Measurements from ENCODE around the gene PCGF1. TPM values are rescaled to one million over a fixed set of nuclear protein-coding genes. Genes with fewer than 3 reads are reported as not detected.

PCGF1 gene
- total and polyA plus RNA-seq, 2 of the 13 experiments (the other 11 are each of a cell fraction or from before 2014, with no cell fraction given): 20.4 to 22.6 TPM

DNA sequence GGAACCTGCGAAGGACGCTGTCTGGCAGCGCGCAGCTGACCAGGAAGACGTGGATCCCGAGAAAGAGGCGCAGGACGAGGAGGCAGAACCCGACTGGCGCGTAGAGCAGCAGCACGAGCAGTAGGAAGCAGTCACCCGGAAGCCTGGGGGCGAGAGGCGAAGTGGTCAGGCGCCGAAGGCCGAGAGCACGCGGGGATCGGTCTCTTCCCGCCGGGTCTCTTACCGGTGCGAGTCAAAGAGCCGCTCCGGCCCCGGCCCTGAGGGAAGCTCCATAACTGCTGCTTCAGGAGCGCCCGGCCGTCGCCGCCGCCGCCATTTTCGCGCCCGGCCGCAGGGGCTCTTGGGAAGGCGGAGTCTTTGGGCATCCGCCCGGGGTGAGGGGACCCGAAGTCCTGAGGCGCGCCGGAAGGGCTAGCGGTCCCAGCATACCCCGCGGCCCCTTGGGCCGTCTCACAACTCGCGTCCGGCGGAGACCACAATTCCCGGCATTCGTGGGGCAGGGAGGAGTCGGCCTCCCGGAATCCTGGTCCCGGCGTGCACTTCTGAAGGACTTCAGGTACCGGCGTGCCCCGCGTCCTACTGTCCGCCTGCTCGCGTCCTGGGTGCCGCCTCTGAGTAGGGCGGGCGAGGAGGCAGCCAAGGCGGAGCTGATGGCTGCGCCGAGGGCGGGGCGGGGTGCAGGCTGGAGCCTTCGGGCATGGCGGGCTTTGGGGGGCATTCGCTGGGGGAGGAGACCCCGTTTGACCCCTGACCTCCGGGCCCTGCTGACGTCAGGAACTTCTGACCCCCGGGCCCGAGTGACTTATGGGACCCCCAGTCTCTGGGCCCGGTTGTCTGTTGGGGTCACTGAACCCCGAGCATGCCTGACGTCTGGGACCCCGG lies 22.1 kb upstream of the PCGF1 start, which contains the start of the genes AUP1 and HTRA2 (continued):
- TF ChIP-seq, protein P1, sequence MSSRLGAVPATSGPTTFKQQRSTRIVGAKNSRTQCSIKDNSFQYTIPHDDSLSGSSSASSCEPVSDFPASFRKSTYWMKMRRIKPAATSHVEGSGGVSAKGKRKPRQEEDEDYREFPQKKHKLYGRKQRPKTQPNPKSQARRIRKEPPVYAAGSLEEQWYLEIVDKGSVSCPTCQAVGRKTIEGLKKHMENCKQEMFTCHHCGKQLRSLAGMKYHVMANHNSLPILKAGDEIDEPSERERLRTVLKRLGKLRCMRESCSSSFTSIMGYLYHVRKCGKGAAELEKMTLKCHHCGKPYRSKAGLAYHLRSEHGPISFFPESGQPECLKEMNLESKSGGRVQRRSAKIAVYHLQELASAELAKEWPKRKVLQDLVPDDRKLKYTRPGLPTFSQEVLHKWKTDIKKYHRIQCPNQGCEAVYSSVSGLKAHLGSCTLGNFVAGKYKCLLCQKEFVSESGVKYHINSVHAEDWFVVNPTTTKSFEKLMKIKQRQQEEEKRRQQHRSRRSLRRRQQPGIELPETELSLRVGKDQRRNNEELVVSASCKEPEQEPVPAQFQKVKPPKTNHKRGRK (CRISPR knock-in tag; IDR thresholded peaks at IDR 0.05): no peak
- TF ChIP-seq ZNF788 (CRISPR knock-in tag; IDR thresholded peaks at IDR 0.05; ENCODE audit: borderline replicate concordance) (peak; percentile 90; the same call in 1 of the 2 replicates), ZC3H13 (CRISPR knock-in tag; IDR thresholded peaks at IDR 0.05) (peak; percentile 36; the same call in 1 of the 2 replicates), ZNF496 (CRISPR knock-in tag; IDR thresholded peaks at IDR 0.05; ENCODE audit: insufficient replicate concordance) (no peak), REXO4 (CRISPR knock-in tag; IDR thresholded peaks at IDR 0.05; ENCODE audit: borderline replicate concordance) (peak; percentile 13; the same call in 1 of the 2 replicates), ATF7 (IDR thresholded peaks at IDR 0.05) (no peak), ATF7 (CRISPR knock-in tag; IDR thresholded peaks at IDR 0.05) (0 out of 2 replicates have a peak, but pooled peaks have one; percentile 31), GZF1 (CRISPR knock-in tag; IDR thresholded peaks at IDR 0.05) (0 out of 2 replicates have a peak, but pooled peaks have one; percentile 59), ZNF143 (CRISPR knock-in tag; IDR thresholded peaks at IDR 0.05) (peak; percentile 97), MBNL3 (CRISPR knock-in tag; conservative IDR thresholded peaks at IDR 0.05) (no peak), ZNF101 (CRISPR knock-in tag; IDR thresholded peaks at IDR 0.05; ENCODE audit: borderline replicate concordance, low read depth) (peak; percentile 91; the same call in 1 of the 2 replicates), CBFB (CRISPR knock-in tag; IDR thresholded peaks at IDR 0.05) (peak; percentile 55), RELA (CRISPR knock-in tag; IDR thresholded peaks at IDR 0.05) (peak; percentile 17; the same call in 1 of the 2 replicates), GABPA (IDR thresholded peaks at IDR 0.05; ENCODE audit: low read depth, low read length) (peak; percentile 87), GABPA (CRISPR knock-in tag; IDR thresholded peaks at IDR 0.05; ENCODE audit: low read depth) (peak; percentile 93), ZNF260 (CRISPR knock-in tag; IDR thresholded peaks at IDR 0.05; ENCODE audit: borderline replicate concordance, low read depth) (no peak), ZSCAN12 (CRISPR knock-in tag; IDR thresholded peaks at IDR 0.05) (0 out of 2 replicates have a peak, but pooled peaks have one; percentile 71)
- TF ChIP-seq, protein P2, sequence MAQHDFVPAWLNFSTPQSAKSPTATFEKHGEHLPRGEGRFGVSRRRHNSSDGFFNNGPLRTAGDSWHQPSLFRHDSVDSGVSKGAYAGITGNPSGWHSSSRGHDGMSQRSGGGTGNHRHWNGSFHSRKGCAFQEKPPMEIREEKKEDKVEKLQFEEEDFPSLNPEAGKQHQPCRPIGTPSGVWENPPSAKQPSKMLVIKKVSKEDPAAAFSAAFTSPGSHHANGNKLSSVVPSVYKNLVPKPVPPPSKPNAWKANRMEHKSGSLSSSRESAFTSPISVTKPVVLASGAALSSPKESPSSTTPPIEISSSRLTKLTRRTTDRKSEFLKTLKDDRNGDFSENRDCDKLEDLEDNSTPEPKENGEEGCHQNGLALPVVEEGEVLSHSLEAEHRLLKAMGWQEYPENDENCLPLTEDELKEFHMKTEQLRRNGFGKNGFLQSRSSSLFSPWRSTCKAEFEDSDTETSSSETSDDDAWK (CRISPR knock-in tag; IDR thresholded peaks at IDR 0.05): no peak
- TF ChIP-seq, protein P3, sequence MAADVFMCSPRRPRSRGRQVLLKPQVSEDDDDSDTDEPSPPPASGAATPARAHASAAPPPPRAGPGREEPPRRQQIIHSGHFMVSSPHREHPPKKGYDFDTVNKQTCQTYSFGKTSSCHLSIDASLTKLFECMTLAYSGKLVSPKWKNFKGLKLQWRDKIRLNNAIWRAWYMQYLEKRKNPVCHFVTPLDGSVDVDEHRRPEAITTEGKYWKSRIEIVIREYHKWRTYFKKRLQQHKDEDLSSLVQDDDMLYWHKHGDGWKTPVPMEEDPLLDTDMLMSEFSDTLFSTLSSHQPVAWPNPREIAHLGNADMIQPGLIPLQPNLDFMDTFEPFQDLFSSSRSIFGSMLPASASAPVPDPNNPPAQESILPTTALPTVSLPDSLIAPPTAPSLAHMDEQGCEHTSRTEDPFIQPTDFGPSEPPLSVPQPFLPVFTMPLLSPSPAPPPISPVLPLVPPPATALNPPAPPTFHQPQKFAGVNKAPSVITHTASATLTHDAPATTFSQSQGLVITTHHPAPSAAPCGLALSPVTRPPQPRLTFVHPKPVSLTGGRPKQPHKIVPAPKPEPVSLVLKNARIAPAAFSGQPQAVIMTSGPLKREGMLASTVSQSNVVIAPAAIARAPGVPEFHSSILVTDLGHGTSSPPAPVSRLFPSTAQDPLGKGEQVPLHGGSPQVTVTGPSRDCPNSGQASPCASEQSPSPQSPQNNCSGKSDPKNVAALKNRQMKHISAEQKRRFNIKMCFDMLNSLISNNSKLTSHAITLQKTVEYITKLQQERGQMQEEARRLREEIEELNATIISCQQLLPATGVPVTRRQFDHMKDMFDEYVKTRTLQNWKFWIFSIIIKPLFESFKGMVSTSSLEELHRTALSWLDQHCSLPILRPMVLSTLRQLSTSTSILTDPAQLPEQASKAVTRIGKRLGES (CRISPR knock-in tag; IDR thresholded peaks at IDR 0.05; ENCODE audit: borderline replicate concordance): 0 out of 2 replicates have a peak, but pooled peaks have one; percentile 34
- TF ChIP-seq, protein P4, sequence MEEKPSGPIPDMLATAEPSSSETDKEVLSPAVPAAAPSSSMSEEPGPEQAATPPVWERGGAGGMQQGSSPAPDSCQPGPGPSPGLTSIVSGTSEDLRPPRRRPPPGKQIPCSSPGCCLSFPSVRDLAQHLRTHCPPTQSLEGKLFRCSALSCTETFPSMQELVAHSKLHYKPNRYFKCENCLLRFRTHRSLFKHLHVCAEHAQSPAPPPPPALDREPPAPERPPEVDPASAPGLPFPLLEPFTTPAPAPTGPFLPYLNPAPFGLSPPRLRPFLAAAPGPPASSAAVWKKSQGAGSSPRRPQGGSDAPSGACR (CRISPR knock-in tag; IDR thresholded peaks at IDR 0.05): peak; percentile 77; the same call in 1 of the 2 replicates
- TF ChIP-seq, protein P5, sequence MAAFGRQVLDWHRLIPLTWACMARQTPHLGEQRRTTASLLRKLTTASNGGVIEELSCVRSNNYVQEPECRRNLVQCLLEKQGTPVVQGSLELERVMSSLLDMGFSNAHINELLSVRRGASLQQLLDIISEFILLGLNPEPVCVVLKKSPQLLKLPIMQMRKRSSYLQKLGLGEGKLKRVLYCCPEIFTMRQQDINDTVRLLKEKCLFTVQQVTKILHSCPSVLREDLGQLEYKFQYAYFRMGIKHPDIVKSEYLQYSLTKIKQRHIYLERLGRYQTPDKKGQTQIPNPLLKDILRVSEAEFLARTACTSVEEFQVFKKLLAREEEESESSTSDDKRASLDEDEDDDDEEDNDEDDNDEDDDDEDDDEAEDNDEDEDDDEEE (CRISPR knock-in tag; IDR thresholded peaks at IDR 0.05): peak; percentile 13; the same call in 1 of the 2 replicates
